K562 (cell line): Measurements from ENCODE around the gene HCRTR1. TPM values are rescaled to one million over a fixed set of nuclear protein-coding genes. Genes with fewer than 3 reads are reported as not detected.
A peak's percentile ranks its signal among the peaks of the same experiment; 100 is the strongest.

Experiments used
- ARNT ChIP-seq, 2 experiments: fragments of 450-650 bp; IDR thresholded peaks; 2 replicates each; pipeline ENCODE4 v1.6.1; 2016; ENCODE audit warnings: mild to moderate bottlenecking in 1 of 2
- BHLHE40 ChIP-seq: IDR thresholded peaks from 2 replicates; pipeline ENCODE4 v1.6.1; 2011; ENCODE audit warnings: low read length, improper control_type of control experiment
- CCAR2 ChIP-seq: fragments of 200-400 bp; formaldehyde crosslinking; IDR thresholded peaks from 2 replicates; pipeline ENCODE4 v1.6.1; 2017; ENCODE audit warnings: mild to moderate bottlenecking, low read depth, low read length
- CEBPB ChIP-seq: fragments of 450-650 bp; IDR thresholded peaks from 2 replicates; pipeline ENCODE4 v1.6.1; 2016; ENCODE audit warnings: missing genetic modification characterization, missing compliant biosample characterization
- CHD4 ChIP-seq: fragments of 200-600 bp; sonication (generic); IDR thresholded peaks from 3 replicates; pipeline ENCODE4 v1.6.1; 2012; ENCODE audit warnings: low read depth, mild to moderate bottlenecking, mixed read lengths, low read length, inconsistent platforms; ENCODE audit not compliant: insufficient read depth, insufficient replicate concordance, poor library complexity, severe bottlenecking
- DEAF1 ChIP-seq: fragments of 450-650 bp; formaldehyde crosslinking; IDR thresholded peaks from 2 replicates; pipeline ENCODE4 v1.4.0; 2020; ENCODE audit warnings: mild to moderate bottlenecking, moderate library complexity
- DMBX1 ChIP-seq: fragments of 250-450 bp; sonication (Bioruptor Pico); IDR thresholded peaks from 2 replicates; pipeline ENCODE4 v1.8.0; 2022; ENCODE audit warnings: inconsistent platforms, mild to moderate bottlenecking, moderate library complexity, borderline replicate concordance
- ETS2 ChIP-seq: IDR thresholded peaks from 2 replicates; pipeline ENCODE4 v1.6.1; 2016; ENCODE audit warnings: borderline replicate concordance, missing genetic modification characterization, mild to moderate bottlenecking, moderate library complexity, missing compliant biosample characterization; ENCODE audit not compliant: poor library complexity, severe bottlenecking
- FOXJ3 ChIP-seq: sonication (generic); formaldehyde crosslinking; IDR thresholded peaks from 2 replicates; pipeline ENCODE4 v1.4.0; 2020; ENCODE audit warnings: mild to moderate bottlenecking, missing genetic modification reagents
- FOXP1 ChIP-seq: sonication (generic); formaldehyde crosslinking; IDR thresholded peaks from 2 replicates; pipeline ENCODE4 v1.8.0; 2022; ENCODE audit warnings: mild to moderate bottlenecking, missing genetic modification reagents
- GTF3C2 ChIP-seq: IDR thresholded peaks from 3 replicates; pipeline ENCODE4 v1.6.1; 2011; ENCODE audit warnings: borderline replicate concordance, mild to moderate bottlenecking, moderate library complexity; ENCODE audit not compliant: insufficient read length; ENCODE audit errors: extremely low read depth
- MTA3 ChIP-seq: fragments of 450-650 bp; formaldehyde crosslinking; IDR thresholded peaks from 2 replicates; pipeline ENCODE4 v1.6.1; 2017; ENCODE audit warnings: mild to moderate bottlenecking, borderline replicate concordance
- PHTF2 ChIP-seq: fragments of 250-450 bp; sonication (Bioruptor Pico); IDR thresholded peaks from 2 replicates; pipeline ENCODE4 v1.5.0; 2021; ENCODE audit warnings: mild to moderate bottlenecking
- RBM34 ChIP-seq: fragments of 200-400 bp; formaldehyde crosslinking; IDR thresholded peaks from 2 replicates; pipeline ENCODE4 v1.6.1; 2018; ENCODE audit warnings: low read length, borderline replicate concordance; ENCODE audit not compliant: insufficient read depth
- SMARCA4 ChIP-seq: fragments of 450-650 bp; IDR thresholded peaks from 2 replicates; pipeline ENCODE4 v1.6.1; 2016
- TRIM28 ChIP-seq: fragments of 450-650 bp; IDR thresholded peaks from 2 replicates; pipeline ENCODE4 v1.6.1; 2017
- U2AF2 ChIP-seq: fragments of 200-400 bp; formaldehyde crosslinking; optimal IDR thresholded peaks from 2 replicates; pipeline ENCODE3; 2017; ENCODE audit warnings: low read depth, mild to moderate bottlenecking, low read length
- ZNF165 ChIP-seq: fragments of 250-450 bp; sonication (Bioruptor Pico); IDR thresholded peaks from 2 replicates; pipeline ENCODE4 v1.4.0; 2020; ENCODE audit warnings: borderline replicate concordance
- ZNF384 ChIP-seq: IDR thresholded peaks from 2 replicates; pipeline ENCODE4 v1.6.1; 2012; ENCODE audit warnings: low read depth, low read length, improper control_type of control experiment
- ZNF668 ChIP-seq: fragments of 250-450 bp; sonication (Bioruptor Pico); IDR thresholded peaks from 2 replicates; pipeline ENCODE4 v1.8.0; 2022; ENCODE audit warnings: mild to moderate bottlenecking, inconsistent platforms
- ZNF76 ChIP-seq: fragments of 250-450 bp; sonication (Bioruptor Pico); IDR thresholded peaks from 2 replicates; pipeline ENCODE4 v1.4.0; 2020; ENCODE audit warnings: mild to moderate bottlenecking, moderate library complexity, borderline replicate concordance
- ZNF780A ChIP-seq: fragments of 250-450 bp; sonication (Bioruptor Pico); IDR thresholded peaks from 2 replicates; pipeline ENCODE4 v1.5.0; 2021; ENCODE audit warnings: mild to moderate bottlenecking
- ZSCAN29 ChIP-seq: fragments of 450-650 bp; IDR thresholded peaks from 2 replicates; pipeline ENCODE4 v1.6.1; 2017
- polyA plus RNA-seq, 8 experiments: library from polyadenylated mRNA; depleted of rRNA in 4 of 8; stranded (reverse) in 5 of 8; unstranded in 3 of 8; fragments of >200 nt; fragmentation: Nextera tagmentation in 2 of 8; fragmentation: Illumina TruSeq in 1 of 8; extraction: Ambion mirVana in 2 of 8; extraction: Trizol in 1 of 8; gene quantifications; 2 replicates each; pipeline versions ENCODE4 v1.2.1 to v1.2.3, GENCODE V29; 2011 to 2014; ENCODE audit warnings: inconsistent platforms in 1 of 8, missing spikeins in 1 of 8
- total RNA-seq, 7 experiments: library from RNA; depleted of rRNA in 6 of 7; stranded (reverse); fragments of >200 nt in 6 of 7; fragmentation: Illumina TruSeq in 2 of 7; extraction: Trizol in 2 of 7; gene quantifications; 2 replicates each; pipeline versions ENCODE4 v1.2.1 to v1.2.3, GENCODE V29; 2011 to 2021; ENCODE audit warnings: low replicate concordance in 1 of 7
- TF ChIP-seq, protein P1 (sequence below): sonication (generic); formaldehyde crosslinking; IDR thresholded peaks from 2 replicates; pipeline ENCODE4 v1.8.1; 2023; ENCODE audit warnings: mild to moderate bottlenecking, missing genetic modification reagents

HCRTR1 gene
- total and polyA plus RNA-seq, 9 of the 15 experiments (the other 6 are each of a cell fraction or from before 2014, with no cell fraction given) = not detected

DNA sequence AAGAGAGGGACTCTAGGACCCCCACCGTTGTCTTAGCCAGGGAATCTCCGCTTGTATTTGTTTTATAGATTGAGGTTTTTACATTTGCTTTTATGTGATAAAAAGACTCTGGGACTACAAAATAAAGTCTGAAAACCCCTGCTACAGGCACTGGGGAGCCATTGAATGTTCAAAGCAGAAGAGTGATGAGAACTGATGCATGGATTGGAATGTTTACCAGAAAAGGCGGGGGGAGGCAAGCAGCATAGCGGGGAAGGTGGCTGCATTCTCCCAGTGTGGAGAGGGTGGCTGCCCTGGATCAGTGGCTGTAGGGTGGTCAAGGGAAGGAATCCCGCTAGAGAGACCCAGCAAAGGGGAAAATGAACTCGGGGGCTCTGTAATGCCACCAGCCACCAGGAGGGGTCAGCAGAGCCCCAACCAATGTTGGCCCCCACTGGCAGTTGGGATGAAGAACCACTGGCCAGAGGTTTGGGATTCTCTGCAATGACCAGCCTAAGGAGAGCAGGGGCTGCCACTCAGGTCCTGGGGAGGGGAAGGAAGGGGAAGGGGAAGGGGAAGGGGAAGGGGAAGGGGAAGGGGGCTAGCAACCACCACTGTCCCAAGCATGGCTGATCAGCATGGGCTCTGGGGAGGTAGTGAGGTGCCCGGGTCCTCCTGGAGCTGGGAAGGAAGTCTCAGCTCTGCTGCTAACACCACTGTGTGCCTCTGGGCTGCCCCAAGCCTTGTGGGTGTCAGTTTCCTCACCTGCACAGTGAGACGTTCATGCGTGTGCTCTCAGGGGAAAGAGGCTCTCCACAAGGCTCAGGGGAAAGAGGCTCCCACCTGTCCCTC lies 46.3 kb downstream of the HCRTR1 start (continued):
- TF ChIP-seq SMARCA4 (no peak), ZNF384 (no peak), CCAR2 (no peak), TRIM28 (no peak), GTF3C2 (no peak), PHTF2 (CRISPR knock-in tag) (no peak), DMBX1 (CRISPR knock-in tag) (no peak), FOXP1 (CRISPR knock-in tag) (no peak), ETS2 (tag) (no peak), MTA3 (no peak), ARNT (IDR thresholded peaks at IDR 0.05) (no peak), BHLHE40 (no peak), CEBPB (no peak), RBM34 (no peak), ZNF165 (CRISPR knock-in tag) (no peak), ZNF668 (no peak), ZNF780A (CRISPR knock-in tag) (no peak), ZNF76 (CRISPR knock-in tag) (no peak), ZSCAN29 (no peak), CHD4 (no peak), DEAF1 (peak; percentile 89), U2AF2 (no peak), FOXJ3 (CRISPR knock-in tag) (no peak)
- TF ChIP-seq, protein P1, sequence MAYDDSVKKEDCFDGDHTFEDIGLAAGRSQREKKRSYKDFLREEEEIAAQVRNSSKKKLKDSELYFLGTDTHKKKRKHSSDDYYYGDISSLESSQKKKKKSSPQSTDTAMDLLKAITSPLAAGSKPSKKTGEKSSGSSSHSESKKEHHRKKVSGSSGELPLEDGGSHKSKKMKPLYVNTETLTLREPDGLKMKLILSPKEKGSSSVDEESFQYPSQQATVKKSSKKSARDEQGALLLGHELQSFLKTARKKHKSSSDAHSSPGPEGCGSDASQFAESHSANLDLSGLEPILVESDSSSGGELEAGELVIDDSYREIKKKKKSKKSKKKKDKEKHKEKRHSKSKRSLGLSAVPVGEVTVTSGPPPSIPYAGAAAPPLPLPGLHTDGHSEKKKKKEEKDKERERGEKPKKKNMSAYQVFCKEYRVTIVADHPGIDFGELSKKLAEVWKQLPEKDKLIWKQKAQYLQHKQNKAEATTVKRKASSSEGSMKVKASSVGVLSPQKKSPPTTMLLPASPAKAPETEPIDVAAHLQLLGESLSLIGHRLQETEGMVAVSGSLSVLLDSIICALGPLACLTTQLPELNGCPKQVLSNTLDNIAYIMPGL = no peak
